Tibial nerve (tissue), 4 donors: ENCODE results near the gene TSPAN5.

Experiments used
- CTCF ChIP-seq, 5 experiments: fragments of 200-600 bp in 3 of 5; fragments of 450-650 bp in 2 of 5; sonication (generic) in 3 of 5; IDR thresholded peaks; one replicate each; pipeline ENCODE4 v1.5.1; 2016 to 2019; ENCODE audit warnings: antibody characterized with exemption in 5 of 5, mild to moderate bottlenecking in 3 of 5, moderate library complexity in 2 of 5
- EP300 ChIP-seq, 2 donors: sonication (generic); formaldehyde crosslinking; IDR thresholded peaks; one replicate each; pipeline ENCODE4 v1.6.1; 2017; ENCODE audit warnings: antibody characterized with exemption in 2 of 2, mild to moderate bottlenecking in 1 of 2
- POLR2A ChIP-seq, 2 donors: fragments of 450-650 bp; IDR thresholded peaks; one replicate each; pipeline ENCODE4 v1.6.1; 2017; ENCODE audit warnings: antibody characterized with exemption in 2 of 2, mild to moderate bottlenecking in 2 of 2, moderate library complexity in 2 of 2

GRCh38 chr4:98524230-98524629 lies 134.2 kb downstream of the TSPAN5 start:
- TF ChIP-seq CTCF (IDR thresholded peaks at IDR 0.05) (no peak), POLR2A (IDR thresholded peaks at IDR 0.05) (no peak), EP300 (IDR thresholded peaks at IDR 0.05) (no peak)
